CD4-positive, CD25-positive, alpha-beta regulatory T cell (primary cell): ENCODE results near the gene HYI. TPM values are rescaled to one million over a fixed set of nuclear protein-coding genes. Genes with fewer than 3 reads are reported as not detected.
"Not testable (repeated sequence)": the region's sequence is repeated elsewhere in the genome, so short reads cannot be mapped to it uniquely, and the experiment has no call there.

Source experiments
- ATAC-seq, 2 donors: fragments of 150-1000 bp; cut with Tn5 transposase; one replicate each; pipeline ENCODE4 v1.10.0; 2021; ENCODE audit warnings: low read depth in 2 of 2, moderate number of reproducible peaks in 2 of 2, moderate library complexity in 1 of 2
- DNase-seq, 3 donors: peaks; one replicate each; pipeline versions ENCODE4 v3.0.0 to v3.0.0-alpha.2; 2012 to 2022; ENCODE audit warnings: mixed read lengths in 1 of 3
- H3K27ac ChIP-seq: one replicate; pipeline ENCODE4 v1.7.0; 2013; ENCODE audit warnings: mild to moderate bottlenecking, low read length; ENCODE audit not compliant: insufficient read depth, poor library complexity, severe bottlenecking
- H3K27me3 ChIP-seq: one replicate; pipeline ENCODE4 v1.7.0; 2013; ENCODE audit warnings: low read length; ENCODE audit not compliant: control insufficient read depth, insufficient read depth
- H3K36me3 ChIP-seq: one replicate; pipeline ENCODE4 v1.7.0; 2013; ENCODE audit warnings: mild to moderate bottlenecking, low read length, moderate library complexity; ENCODE audit not compliant: control insufficient read depth, insufficient read depth
- H3K4me1 ChIP-seq: 2 replicates; pipeline ENCODE4 v1.7.0; 2013; ENCODE audit warnings: mild to moderate bottlenecking, low read length; ENCODE audit not compliant: insufficient read depth, control insufficient read depth, poor library complexity, severe bottlenecking
- H3K4me3 ChIP-seq: one replicate; pipeline ENCODE4 v1.7.0; 2013; ENCODE audit warnings: low read depth, mild to moderate bottlenecking, low read length, moderate library complexity
- H3K9me3 ChIP-seq, 2 experiments: 1 replicate in 1 of 2; 2 replicates in 1 of 2; pipeline ENCODE4 v1.7.0; 2013; ENCODE audit warnings: low read length in 2 of 2, mild to moderate bottlenecking in 1 of 2, moderate library complexity in 1 of 2; ENCODE audit not compliant: control insufficient read depth in 2 of 2
- H3K27ac Mint-ChIP-seq, 3 donors: one replicate each; pipeline ENCODE4 v1.8.0; 2020 to 2022; ENCODE audit warnings: mild to moderate bottlenecking in 3 of 3, mixed read lengths in 3 of 3, moderate library complexity in 2 of 3
- H3K27me3 Mint-ChIP-seq: one replicate; pipeline ENCODE4 v1.8.0; 2022; ENCODE audit warnings: mild to moderate bottlenecking, mixed read lengths
- H3K36me3 Mint-ChIP-seq: one replicate; pipeline ENCODE4 v1.8.0; 2020; ENCODE audit warnings: mixed read lengths
- H3K4me1 Mint-ChIP-seq, 4 donors: one replicate each; pipeline ENCODE4 v1.8.0; 2020 to 2022; ENCODE audit warnings: mixed read lengths in 4 of 4, mild to moderate bottlenecking in 1 of 4
- H3K4me3 Mint-ChIP-seq, 4 donors: one replicate each; pipeline ENCODE4 v1.8.0; 2020 to 2022; ENCODE audit warnings: mild to moderate bottlenecking in 4 of 4, mixed read lengths in 4 of 4, moderate library complexity in 3 of 4
- H3K9me3 Mint-ChIP-seq, 7 donors: one replicate each; pipeline ENCODE4 v1.8.0; 2020 to 2022; ENCODE audit warnings: mixed read lengths in 7 of 7, mild to moderate bottlenecking in 3 of 7, moderate library complexity in 2 of 7
- polyA plus RNA-seq, 4 donors: library from polyadenylated mRNA; unstranded; fragments of 300-500 nt; fragmentation: Illumina TruSeq; gene quantifications; one replicate each; pipeline ENCODE4 v1.2.3, GENCODE V29; 2021
- total RNA-seq: library from RNA; stranded (reverse); gene quantifications from one replicate; pipeline ENCODE4 v1.2.3, GENCODE V29; 2022

Gene HYI, protein sequence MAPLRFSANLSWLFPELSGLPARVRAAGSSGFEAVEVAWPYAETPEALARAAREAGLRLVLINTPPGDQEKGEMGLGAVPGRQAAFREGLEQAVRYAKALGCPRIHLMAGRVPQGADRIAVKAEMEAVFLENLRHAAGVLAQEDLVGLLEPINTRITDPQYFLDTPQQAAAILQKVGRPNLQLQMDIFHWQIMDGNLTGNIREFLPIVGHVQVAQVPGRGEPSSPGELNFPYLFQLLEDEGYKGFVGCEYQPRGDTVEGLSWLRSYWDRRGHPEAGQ
- total RNA-seq (8.4 TPM), polyA plus RNA-seq (1 to 10 TPM in 3 of 4 donors, under 1 TPM in 1; 0.85 to 3.4 (median 2.4) TPM)

DNA sequence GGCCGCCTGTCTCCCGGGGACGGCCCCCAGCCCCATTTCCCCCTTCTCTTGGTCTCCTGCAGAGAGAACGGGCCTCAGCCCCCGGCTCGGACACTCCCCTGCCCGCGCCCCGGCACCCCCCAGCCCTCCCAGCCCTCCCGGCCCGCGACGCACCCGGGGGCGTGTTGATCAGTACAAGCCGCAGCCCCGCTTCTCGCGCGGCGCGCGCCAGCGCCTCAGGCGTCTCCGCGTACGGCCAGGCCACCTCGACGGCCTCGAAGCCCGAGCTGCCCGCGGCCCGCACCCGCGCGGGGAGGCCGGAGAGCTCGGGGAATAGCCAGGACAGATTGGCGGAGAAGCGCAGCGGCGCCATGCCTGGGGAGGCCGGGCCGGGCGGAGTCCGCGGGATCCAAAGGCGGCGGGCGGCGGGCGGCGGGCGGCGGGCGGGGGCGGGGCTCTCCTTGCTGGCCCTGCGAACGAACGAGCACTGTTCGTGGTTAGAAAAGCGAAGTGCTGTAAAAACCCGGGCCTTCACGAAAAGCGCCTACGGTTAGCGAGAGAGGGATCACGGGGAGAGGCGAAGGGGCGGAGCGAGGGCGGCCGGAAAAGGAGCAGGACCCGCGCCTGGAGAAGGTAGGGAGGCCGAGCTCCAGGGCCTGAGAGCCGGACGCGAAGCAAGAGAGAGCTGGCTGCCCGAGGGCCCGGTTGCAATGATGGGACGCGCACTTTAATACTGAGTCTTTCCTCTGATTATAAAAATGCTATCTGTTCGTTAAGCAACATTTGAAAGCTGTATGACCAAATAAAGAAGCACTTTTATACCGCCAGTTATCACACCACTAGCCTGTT, at the start of gene HYI:
TSS of gene HYI (minus strand) at position 490 of the 828 bp plus-strand sequence. CDS start at position 352, 138 bp downstream.
- H3K4me3 Mint-ChIP-seq = peak within 1 kb of the TSS; percentile 85 to 95 (median 94)
- H3K9me3 ChIP-seq = no peaks in the 10 kb centered on the region

GRCh38 chr1:43501806-43502205, 48.1 kb upstream of the HYI start:
- H3K27ac Mint-ChIP-seq, H3K27me3 ChIP-seq, ATAC-seq, H3K9me3 Mint-ChIP-seq, H3K9me3 ChIP-seq, H3K4me3 ChIP-seq, H3K27ac ChIP-seq, H3K4me1 Mint-ChIP-seq, DNase-seq, H3K36me3 ChIP-seq, H3K4me1 ChIP-seq, H3K36me3 Mint-ChIP-seq, H3K4me3 Mint-ChIP-seq: not testable (repeated sequence)
- peaks cover 18% of the 10 kb centered on the region for H3K27me3 Mint-ChIP-seq

More for the DNA sequence above, at the start of gene HYI:
- ATAC-seq (peak; percentile 67 to 69), DNase-seq (peak; percentile 45 to 81 (median 51))
- H3K36me3 ChIP-seq = peaks cover 20% of the 10 kb centered on the region
- Mint-ChIP-seq H3K36me3 (peaks cover 11% of the 10 kb centered on the region), H3K4me1 (peaks cover 9 to 26% (median 17%) of the 10 kb centered on the region in 4 donors), H3K9me3 (no peaks in the 10 kb centered on the region), H3K27me3 (peaks cover 23% of the 10 kb centered on the region), H3K27ac (peak within 1 kb of the TSS; percentile 82 to 92 (median 83))
- peak within 1 kb of the TSS; percentile 84 for H3K4me3 ChIP-seq
- H3K27ac ChIP-seq = peak within 1 kb of the TSS; percentile 53
- peaks cover 10% of the 10 kb centered on the region for H3K4me1 ChIP-seq
- H3K27me3 ChIP-seq = peaks cover 19% of the 10 kb centered on the region

DNA sequence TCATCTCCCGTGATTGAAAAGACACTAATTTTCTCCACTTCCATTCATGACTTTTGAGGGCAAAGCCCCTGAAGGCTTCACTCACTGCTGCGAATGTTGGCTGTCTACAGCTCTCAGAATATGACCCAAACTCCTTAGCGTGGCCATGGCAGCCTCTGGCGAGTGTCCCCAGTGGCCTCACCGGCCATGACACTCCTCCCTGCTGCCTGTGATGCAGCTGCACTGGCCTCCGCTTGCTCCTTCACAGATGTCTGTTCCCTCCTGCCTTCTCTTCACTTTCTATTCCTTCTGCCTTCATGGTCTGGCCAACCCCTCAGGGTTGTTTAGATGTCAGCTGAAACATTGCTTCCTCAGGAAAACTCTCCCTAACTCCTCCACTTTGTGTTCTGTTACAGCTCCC, 46.2 kb upstream of the HYI start:
- Mint-ChIP-seq H3K4me3 (no peak overlapping the region), H3K4me1 (no peaks in the 10 kb centered on the region), H3K9me3 (peaks cover 0 to 2% (median 0%) of the 10 kb centered on the region in 7 donors), H3K36me3 (no peaks in the 10 kb centered on the region), H3K27ac (no peak overlapping the region), H3K27me3 (peaks cover 21% of the 10 kb centered on the region)
- no peaks in the 10 kb centered on the region for H3K36me3 ChIP-seq
- no peaks in the 10 kb centered on the region for H3K9me3 ChIP-seq
- no peak for DNase-seq
- H3K27me3 ChIP-seq = no peaks in the 10 kb centered on the region
- H3K27ac ChIP-seq = no peak overlapping the region
- H3K4me3 ChIP-seq = no peak overlapping the region
- ATAC-seq = no peak
- H3K4me1 ChIP-seq = no peaks in the 10 kb centered on the region

GRCh38 chr1:43495204-43495603, 41.5 kb upstream of the HYI start:
- H3K4me3 ChIP-seq = no peak overlapping the region
- no peak for DNase-seq

DNA sequence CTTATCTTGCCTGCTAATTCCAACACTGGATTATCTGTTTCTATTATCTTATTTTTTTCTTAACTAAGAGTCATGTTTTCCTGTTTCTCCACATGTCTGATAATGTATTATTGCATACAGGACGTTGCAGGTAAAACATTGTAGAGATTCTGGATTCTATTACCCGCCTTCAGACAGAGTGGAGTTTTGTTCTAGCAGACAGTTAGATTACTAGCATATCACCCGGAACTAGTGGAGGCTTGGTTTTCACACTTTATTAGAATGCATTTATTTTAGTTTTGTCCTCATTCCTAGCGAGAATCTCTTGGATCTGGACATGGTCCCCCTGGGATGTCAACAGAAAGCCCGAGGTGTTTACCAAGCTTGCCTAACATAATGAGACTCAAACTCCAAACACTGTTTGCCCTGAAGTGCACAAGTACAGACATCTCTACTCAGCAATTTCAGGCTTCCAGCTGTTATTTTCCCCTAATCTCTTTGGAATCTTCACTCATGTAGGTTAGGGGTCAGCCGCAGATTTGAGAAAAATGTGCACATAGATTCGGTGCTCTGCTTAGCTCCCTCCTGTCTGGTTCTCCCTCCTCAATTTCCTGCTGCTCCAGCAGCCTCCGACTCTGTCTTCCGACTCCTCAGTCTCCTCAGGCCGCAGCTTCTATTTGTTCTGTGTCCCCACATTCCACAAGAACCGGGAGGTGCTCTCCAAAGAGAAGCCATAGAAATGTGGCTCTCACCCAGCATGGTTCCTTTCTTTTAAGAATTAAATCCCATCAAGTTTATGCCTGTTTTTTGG, 40.1 kb upstream of the HYI start:
- H3K36me3 Mint-ChIP-seq = peaks cover 2% of the 10 kb centered on the region
- no peak overlapping the region for H3K27ac Mint-ChIP-seq
- Histone ChIP-seq H3K27me3 (peaks cover 1% of the 10 kb centered on the region), H3K27ac (no peak overlapping the region), H3K9me3 (peaks cover 8 to 13% of the 10 kb centered on the region in 2 experiments), H3K4me1 (no peaks in the 10 kb centered on the region), H3K4me3 (no peak overlapping the region), H3K36me3 (no peaks in the 10 kb centered on the region)
- peaks cover 32% of the 10 kb centered on the region for H3K27me3 Mint-ChIP-seq
- no peaks in the 10 kb centered on the region for H3K4me1 Mint-ChIP-seq
- ATAC-seq = no peak
- no peak for DNase-seq
- no peak overlapping the region for H3K4me3 Mint-ChIP-seq
- peaks cover 4 to 21% (median 13%) of the 10 kb centered on the region in 7 donors for H3K9me3 Mint-ChIP-seq

More at GRCh38 chr1:43495204-43495603, 41.5 kb upstream of the HYI start:
- H3K27me3 Mint-ChIP-seq = peaks cover 31% of the 10 kb centered on the region
- H3K4me1 Mint-ChIP-seq = no peaks in the 10 kb centered on the region
- peaks cover 2% of the 10 kb centered on the region for H3K36me3 Mint-ChIP-seq
- Histone ChIP-seq H3K27ac (no peak overlapping the region), H3K4me1 (no peaks in the 10 kb centered on the region), H3K36me3 (no peaks in the 10 kb centered on the region), H3K9me3 (peaks cover 8 to 12% of the 10 kb centered on the region in 2 experiments), H3K27me3 (peaks cover 1% of the 10 kb centered on the region)
- H3K27ac Mint-ChIP-seq = no peak overlapping the region
- peaks cover 0 to 10% (median 3%) of the 10 kb centered on the region in 7 donors for H3K9me3 Mint-ChIP-seq
- H3K4me3 Mint-ChIP-seq = no peak overlapping the region
- ATAC-seq = no peak

DNA sequence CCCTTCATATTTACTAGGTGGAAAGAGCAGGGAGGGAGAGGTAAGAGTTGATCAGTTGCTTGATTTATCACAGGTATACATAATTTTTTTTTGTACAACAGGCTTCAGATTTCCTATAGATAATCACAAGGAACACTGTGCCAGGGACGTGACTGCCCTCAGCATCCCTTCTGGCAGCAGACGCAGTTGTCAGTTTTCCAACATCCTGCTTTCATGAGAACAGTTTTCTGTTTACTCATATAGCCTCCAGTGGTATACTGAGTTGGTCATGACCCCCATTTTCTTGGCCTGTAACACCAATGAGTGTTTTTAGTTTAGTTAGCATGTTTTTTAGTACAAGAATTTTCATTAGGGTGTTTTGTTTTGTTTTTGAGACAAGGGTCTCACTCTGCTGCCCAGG, 39.1 kb upstream of the HYI start:
- ATAC-seq (no peak), DNase-seq (no peak)
- H3K27ac ChIP-seq = no peak overlapping the region
- peaks cover 4 to 31% (median 15%) of the 10 kb centered on the region in 7 donors for H3K9me3 Mint-ChIP-seq
- no peak overlapping the region for H3K4me3 ChIP-seq
- H3K27me3 Mint-ChIP-seq = peaks cover 32% of the 10 kb centered on the region
- H3K9me3 ChIP-seq = peaks cover 15 to 19% of the 10 kb centered on the region in 2 experiments
- H3K4me1 Mint-ChIP-seq = no peaks in the 10 kb centered on the region
- H3K4me1 ChIP-seq = no peaks in the 10 kb centered on the region
- H3K27me3 ChIP-seq = peaks cover 1% of the 10 kb centered on the region
- H3K36me3 Mint-ChIP-seq = peaks cover 6% of the 10 kb centered on the region
- H3K27ac Mint-ChIP-seq = no peak overlapping the region
- no peaks in the 10 kb centered on the region for H3K36me3 ChIP-seq
- no peak overlapping the region for H3K4me3 Mint-ChIP-seq

GRCh38 chr1:43491061-43491460, 37.3 kb upstream of the HYI start:
- Mint-ChIP-seq H3K4me3 (no peak overlapping the region), H3K9me3 (peaks cover 4 to 35% (median 22%) of the 10 kb centered on the region in 7 donors), H3K36me3 (peaks cover 6% of the 10 kb centered on the region), H3K27ac (no peak overlapping the region), H3K27me3 (peaks cover 26% of the 10 kb centered on the region), H3K4me1 (no peaks in the 10 kb centered on the region)
- DNase-seq (no peak), ATAC-seq (no peak)
- H3K4me1 ChIP-seq = no peaks in the 10 kb centered on the region
- H3K36me3 ChIP-seq = no peaks in the 10 kb centered on the region
- no peak overlapping the region for H3K4me3 ChIP-seq
- H3K9me3 ChIP-seq = peaks cover 16 to 26% of the 10 kb centered on the region in 2 experiments
- no peak overlapping the region for H3K27ac ChIP-seq
- peaks cover 1% of the 10 kb centered on the region for H3K27me3 ChIP-seq
